Hepatocyte (in vitro differentiated cells): ENCODE measurements around the gene FSD2. TPM values are rescaled to one million over a fixed set of nuclear protein-coding genes. Genes with fewer than 3 reads are reported as not detected.

Experiments
- DNase-seq: peaks from one replicate; pipeline ENCODE4 v3.0.0-alpha.2; 2016; ENCODE audit warnings: low spot score
- H2AFZ ChIP-seq: fragments of 200-600 bp; sonication (generic); 2 replicates; pipeline ENCODE4 v1.6.0; 2016; ENCODE audit warnings: antibody characterized with exemption, mild to moderate bottlenecking
- H3K27ac ChIP-seq: fragments of 200-600 bp; sonication (generic); 2 replicates; pipeline ENCODE4 v1.5.1; 2016; ENCODE audit warnings: mild to moderate bottlenecking
- H3K27me3 ChIP-seq: fragments of 200-600 bp; sonication (generic); 2 replicates; pipeline ENCODE4 v1.6.1; 2016
- H3K36me3 ChIP-seq: fragments of 200-600 bp; sonication (generic); replicated peaks from 2 replicates; pipeline ENCODE4 v1.5.1; 2016; ENCODE audit warnings: low read depth; ENCODE audit not compliant: insufficient read depth
- H3K4me1 ChIP-seq: fragments of 200-600 bp; sonication (generic); 2 replicates; pipeline ENCODE4 v1.5.1; 2016; ENCODE audit warnings: mild to moderate bottlenecking, moderate library complexity; ENCODE audit not compliant: insufficient read depth
- H3K4me2 ChIP-seq: fragments of 200-600 bp; sonication (generic); 2 replicates; pipeline ENCODE4 v1.6.0; 2016
- H3K4me3 ChIP-seq: fragments of 200-600 bp; sonication (generic); 2 replicates; pipeline ENCODE4 v1.5.1; 2016; ENCODE audit warnings: mild to moderate bottlenecking
- H3K79me2 ChIP-seq: fragments of 200-600 bp; sonication (generic); 2 replicates; pipeline ENCODE4 v1.6.0; 2017; ENCODE audit warnings: mild to moderate bottlenecking
- H3K9me2 ChIP-seq: fragments of 200-600 bp; sonication (generic); replicated peaks from 2 replicates; pipeline ENCODE4 v1.6.0; 2017; ENCODE audit warnings: mild to moderate bottlenecking; ENCODE audit not compliant: insufficient read depth
- H3K9me3 ChIP-seq: fragments of 200-600 bp; sonication (generic); 2 replicates; pipeline ENCODE4 v1.5.1; 2016; ENCODE audit warnings: low read depth, mild to moderate bottlenecking
- H4K20me1 ChIP-seq: fragments of 200-600 bp; sonication (generic); 2 replicates; pipeline ENCODE4 v1.6.0; 2016; ENCODE audit warnings: mild to moderate bottlenecking; ENCODE audit not compliant: insufficient read depth, poor library complexity, severe bottlenecking
- EZH2 ChIP-seq: fragments of 200-600 bp; sonication (generic); IDR thresholded peaks from 2 replicates; pipeline ENCODE4 v1.6.1; 2016; ENCODE audit warnings: antibody characterized with exemption, mild to moderate bottlenecking, borderline replicate concordance
- EZH2phosphoT487 ChIP-seq: fragments of 200-600 bp; sonication (generic); IDR thresholded peaks from one replicate; pipeline ENCODE4 v1.6.1; 2018; ENCODE audit warnings: antibody characterized with exemption, mild to moderate bottlenecking, low read depth, moderate library complexity; ENCODE audit not compliant: unreplicated experiment, severe bottlenecking
- WGBS: methylation state at CpG from one replicate; pipeline ENCODE4 v1.1.6; 2016; ENCODE audit warnings: low lambda C conversion rate; ENCODE audit errors: missing lambda C conversion rate; 5-methylcytosine and 5-hydroxymethylcytosine counted together
- polyA plus RNA-seq: library from polyadenylated mRNA; unstranded; fragments of >200 nt; fragmentation: Nextera tagmentation; extraction: Ambion mirVana; gene quantifications from 2 replicates; pipeline ENCODE4 v1.2.1, GENCODE V29; 2016
- total RNA-seq: library from RNA; depleted of rRNA; stranded (reverse); fragments of >200 nt; gene quantifications from 2 replicates; pipeline ENCODE4 v1.2.3, GENCODE V29; 2014
- TF ChIP-seq, protein P1 (sequence below): fragments of 200-600 bp; sonication (generic); IDR thresholded peaks from 2 replicates; pipeline ENCODE4 v1.5.1; 2016; ENCODE audit warnings: antibody characterized with exemption, mild to moderate bottlenecking; ENCODE audit not compliant: poor library complexity

The FSD2 gene
- total and polyA plus RNA-seq, 2 experiments from 2014 or later, result 0.06 TPM; not detected in 1

DNA sequence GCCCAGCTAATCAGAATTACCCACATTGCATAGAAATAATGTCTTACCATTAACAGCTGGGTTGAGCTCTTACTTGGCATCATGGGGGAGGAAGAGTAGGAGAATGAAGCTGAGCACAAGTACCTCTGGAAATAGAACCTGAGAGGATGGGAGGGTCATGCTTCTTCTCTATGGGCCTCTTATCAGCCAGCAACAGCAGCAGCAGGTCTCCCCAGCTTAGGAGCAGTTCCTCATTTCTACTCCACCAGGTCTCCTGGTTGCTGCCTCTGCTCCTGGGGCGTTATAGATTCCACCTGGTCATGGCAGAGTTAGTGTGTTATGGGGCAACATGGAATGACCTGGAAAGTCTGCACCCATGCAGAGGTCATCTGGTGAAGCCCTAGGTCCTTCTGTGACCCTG is 3.4 kb downstream of the FSD2 start:
- no peaks in the 10 kb centered on the region for H3K9me2 ChIP-seq
- no peaks in the 10 kb centered on the region for H3K9me3 ChIP-seq
- H3K79me2 ChIP-seq, result no peaks in the 10 kb centered on the region
- H3K27me3 ChIP-seq, result peaks cover 4% of the 10 kb centered on the region
- no peak overlapping the region for H3K27ac ChIP-seq
- H3K4me1 ChIP-seq, result no peaks in the 10 kb centered on the region
- H3K4me3 ChIP-seq, result no peak overlapping the region
- TF ChIP-seq EZH2phosphoT487 (no peak), EZH2 (no peak)
- TF ChIP-seq, protein P1, sequence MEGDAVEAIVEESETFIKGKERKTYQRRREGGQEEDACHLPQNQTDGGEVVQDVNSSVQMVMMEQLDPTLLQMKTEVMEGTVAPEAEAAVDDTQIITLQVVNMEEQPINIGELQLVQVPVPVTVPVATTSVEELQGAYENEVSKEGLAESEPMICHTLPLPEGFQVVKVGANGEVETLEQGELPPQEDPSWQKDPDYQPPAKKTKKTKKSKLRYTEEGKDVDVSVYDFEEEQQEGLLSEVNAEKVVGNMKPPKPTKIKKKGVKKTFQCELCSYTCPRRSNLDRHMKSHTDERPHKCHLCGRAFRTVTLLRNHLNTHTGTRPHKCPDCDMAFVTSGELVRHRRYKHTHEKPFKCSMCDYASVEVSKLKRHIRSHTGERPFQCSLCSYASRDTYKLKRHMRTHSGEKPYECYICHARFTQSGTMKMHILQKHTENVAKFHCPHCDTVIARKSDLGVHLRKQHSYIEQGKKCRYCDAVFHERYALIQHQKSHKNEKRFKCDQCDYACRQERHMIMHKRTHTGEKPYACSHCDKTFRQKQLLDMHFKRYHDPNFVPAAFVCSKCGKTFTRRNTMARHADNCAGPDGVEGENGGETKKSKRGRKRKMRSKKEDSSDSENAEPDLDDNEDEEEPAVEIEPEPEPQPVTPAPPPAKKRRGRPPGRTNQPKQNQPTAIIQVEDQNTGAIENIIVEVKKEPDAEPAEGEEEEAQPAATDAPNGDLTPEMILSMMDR, result no peak
- DNase-seq, result no peak
- no peak overlapping the region for H2AFZ ChIP-seq
- H3K36me3 ChIP-seq, result no peaks in the 10 kb centered on the region
- no peak overlapping the region for H3K4me2 ChIP-seq
- H4K20me1 ChIP-seq, result no peaks in the 10 kb centered on the region
- WGBS, result 83% methylated on average over 1 of the region's 1 CpG

DNA sequence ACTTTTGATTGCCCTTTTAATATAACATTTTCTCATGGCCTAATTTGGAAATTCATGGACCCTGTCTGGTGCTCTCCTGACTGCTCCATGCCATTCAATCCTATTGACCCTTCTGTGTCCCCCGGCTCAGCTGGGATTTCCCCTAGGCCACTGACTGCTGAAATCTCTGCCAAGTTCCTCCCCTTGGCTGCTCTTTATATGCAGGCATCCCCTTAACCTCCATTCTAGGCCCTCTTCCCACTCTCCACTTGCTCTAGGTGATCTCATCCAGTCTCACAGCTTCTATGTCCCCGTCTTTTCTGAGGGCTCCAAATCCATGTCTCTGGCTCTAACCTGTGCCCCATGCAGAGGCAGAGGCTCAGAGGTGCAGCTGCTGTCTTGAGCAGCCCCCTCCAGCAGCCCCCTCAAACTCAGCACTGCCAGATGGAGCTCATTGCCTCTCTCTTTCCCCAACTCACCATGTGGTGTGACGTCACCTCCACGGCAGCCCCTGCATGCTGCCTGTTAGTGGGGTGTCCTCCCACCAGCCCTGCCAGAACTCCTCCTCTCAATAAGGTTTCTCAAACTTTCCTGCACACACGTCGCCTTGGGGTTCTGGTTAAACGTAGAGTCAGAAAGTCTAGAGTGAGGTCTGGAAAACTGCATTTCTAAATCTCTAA is 6.6 kb downstream of the FSD2 start:
- Histone ChIP-seq H4K20me1 (no peaks in the 10 kb centered on the region), H3K4me2 (no peak overlapping the region), H2AFZ (no peak overlapping the region), H3K79me2 (no peaks in the 10 kb centered on the region), H3K4me1 (no peaks in the 10 kb centered on the region), H3K9me3 (no peaks in the 10 kb centered on the region), H3K27me3 (peaks cover 4% of the 10 kb centered on the region), H3K27ac (no peak overlapping the region), H3K9me2 (no peaks in the 10 kb centered on the region), H3K36me3 (no peaks in the 10 kb centered on the region), H3K4me3 (no peak overlapping the region)
- WGBS, result 88% methylated on average over 7 of the region's 7 CpGs
- TF ChIP-seq EZH2phosphoT487 (no peak), EZH2 (no peak)
- TF ChIP-seq, protein P1, result no peak
- DNase-seq, result no peak

DNA sequence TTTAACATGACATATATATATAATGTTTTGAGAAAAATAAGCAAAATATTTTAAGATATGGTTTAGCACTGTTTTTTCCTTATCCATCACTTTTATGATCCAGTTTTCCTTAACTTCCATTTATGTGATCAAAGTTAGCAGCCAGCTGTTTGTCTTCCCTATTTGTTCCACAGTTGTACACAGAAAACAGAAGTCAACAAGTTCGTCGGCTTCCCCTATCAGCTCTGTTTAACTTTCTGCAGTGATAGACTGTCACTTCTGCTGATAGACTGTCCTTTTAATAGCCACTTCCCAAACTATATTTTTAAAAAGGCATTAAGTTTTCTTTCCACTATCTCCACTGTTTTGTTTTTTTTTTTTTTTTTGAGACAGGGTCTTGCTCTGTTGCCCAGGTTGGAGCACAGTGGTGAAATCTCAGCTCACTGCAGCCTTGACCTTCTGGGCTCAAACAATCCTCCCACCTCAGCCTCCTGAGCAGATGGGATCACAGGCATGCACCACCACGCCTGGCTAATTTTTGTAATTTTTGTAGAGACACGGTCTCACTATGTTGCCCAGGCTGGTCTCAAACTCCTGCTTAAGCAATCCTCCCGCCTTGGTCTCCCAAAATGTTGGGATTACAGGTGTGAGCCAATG is 7.2 kb downstream of the FSD2 start:
- Histone ChIP-seq H3K9me2 (no peaks in the 10 kb centered on the region), H3K4me3 (no peak overlapping the region), H3K79me2 (no peaks in the 10 kb centered on the region), H3K9me3 (no peaks in the 10 kb centered on the region), H3K4me2 (no peak overlapping the region), H3K27ac (no peak overlapping the region), H3K36me3 (no peaks in the 10 kb centered on the region), H4K20me1 (no peaks in the 10 kb centered on the region), H2AFZ (no peak overlapping the region), H3K4me1 (no peaks in the 10 kb centered on the region), H3K27me3 (peaks cover 4% of the 10 kb centered on the region)
- TF ChIP-seq, protein P1, result no peak
- TF ChIP-seq EZH2phosphoT487, result no peak
- TF ChIP-seq EZH2, result no peak
- 78% methylated on average over 5 of the region's 5 CpGs for WGBS
- DNase-seq, result no peak
